Upper lobe of left lung (tissue), 4 donors: Measurements from ENCODE around the gene ANO1.

ENCODE experiments used
- CTCF ChIP-seq, 6 experiments: fragments of 450-650 bp in 4 of 6; fragments of 200-600 bp in 2 of 6; sonication (generic) in 2 of 6; IDR thresholded peaks; one replicate each; pipeline ENCODE4 v1.5.1; 2016 to 2019; ENCODE audit warnings: antibody characterized with exemption in 6 of 6
- EP300 ChIP-seq, 4 donors: sonication (generic); formaldehyde crosslinking; IDR thresholded peaks; one replicate each; pipeline ENCODE4 v1.5.1; 2017; ENCODE audit warnings: antibody characterized with exemption in 4 of 4, control low read depth in 2 of 4
- POLR2A ChIP-seq, 4 donors: fragments of 450-650 bp; IDR thresholded peaks; one replicate each; pipeline ENCODE4 v1.5.1; 2016 to 2017; ENCODE audit warnings: antibody characterized with exemption in 4 of 4, mild to moderate bottlenecking in 2 of 4

GRCh38 chr11:70112017-70112434, 33.9 kb downstream of the ANO1 start:
- TF ChIP-seq CTCF (IDR thresholded peaks at IDR 0.05) = no peak
- no peak for TF ChIP-seq POLR2A (IDR thresholded peaks at IDR 0.05)
- TF ChIP-seq EP300 (IDR thresholded peaks at IDR 0.05) = no peak
